Vagina (tissue), 2 donors: Measurements from ENCODE around the gene RYR3. TPM values are rescaled to one million over a fixed set of nuclear protein-coding genes. Genes with fewer than 3 reads are reported as not detected.

ENCODE experiments used
- DNase-seq, 2 donors: peaks; one replicate each; pipeline ENCODE4 v3.0.0-alpha.2; 2017; ENCODE audit errors: extremely low spot score in 2 of 2
- H3K27ac ChIP-seq: fragments of 200-600 bp; sonication (generic); one replicate; pipeline ENCODE4 v1.5.1; 2019
- H3K27me3 ChIP-seq: fragments of 200-600 bp; sonication (generic); one replicate; pipeline ENCODE4 v1.5.1; 2019
- H3K36me3 ChIP-seq, 2 donors: fragments of 200-600 bp; sonication (generic); one replicate each; pipeline ENCODE4 v1.5.1; 2017 to 2019
- H3K4me1 ChIP-seq: fragments of 200-600 bp; sonication (generic); one replicate; pipeline ENCODE4 v1.5.1; 2019
- H3K4me3 ChIP-seq, 2 donors: fragments of 200-600 bp; sonication (generic); 1 replicate in 1 of 2; 2 replicates in 1 of 2; pipeline ENCODE4 v1.5.1; 2016 to 2019
- H3K9me3 ChIP-seq: fragments of 200-600 bp; sonication (generic); one replicate; pipeline ENCODE4 v1.5.1; 2019
- CTCF ChIP-seq, 3 experiments: fragments of 450-650 bp in 2 of 3; fragments of 200-600 bp in 1 of 3; sonication (generic) in 1 of 3; IDR thresholded peaks; one replicate each; pipeline ENCODE4 v1.5.1; 2017 to 2019; ENCODE audit warnings: antibody characterized with exemption in 3 of 3, mild to moderate bottlenecking in 2 of 3, moderate library complexity in 2 of 3
- POLR2A ChIP-seq, 2 donors: fragments of 450-650 bp; IDR thresholded peaks; one replicate each; pipeline ENCODE4 v1.6.1; 2017; ENCODE audit warnings: antibody characterized with exemption in 2 of 2, mild to moderate bottlenecking in 2 of 2, moderate library complexity in 2 of 2
- POLR2AphosphoS5 ChIP-seq, 2 donors: sonication (generic); formaldehyde crosslinking; IDR thresholded peaks; one replicate each; pipeline ENCODE4 v1.9.0; 2017; ENCODE audit warnings: antibody characterized with exemption in 2 of 2, mild to moderate bottlenecking in 2 of 2, low read depth in 1 of 2; ENCODE audit not compliant: insufficient read depth in 1 of 2
- intact Hi-C: fragments of 100-400 bp; cut with DNase I; formaldehyde crosslinking; loops from one replicate; pipeline ENCODE4 v1.15.1; 2023
- total RNA-seq: library from RNA; depleted of rRNA; stranded (reverse); fragments of >200 nt; gene quantifications from one replicate; pipeline ENCODE4 v1.2.3, GENCODE V29; 2016

Gene RYR3
- total RNA-seq, 1 donor from 2014 or later, result 16.5 TPM

GRCh38 chr15:33601461-33601860 lies 290.7 kb downstream of the RYR3 start:
- no peaks in the 10 kb centered on the region for H3K4me1 ChIP-seq
- intact Hi-C loops, result no loop called here
- no peak for TF ChIP-seq POLR2AphosphoS5 (IDR thresholded peaks at IDR 0.05; ENCODE audit: insufficient read depth in 1 of 2, low read depth in 1 of 2)
- TF ChIP-seq POLR2A (IDR thresholded peaks at IDR 0.05), result no peak
- no peak for TF ChIP-seq CTCF (IDR thresholded peaks at IDR 0.05)
- no peaks in the 10 kb centered on the region for H3K27me3 ChIP-seq
- H3K36me3 ChIP-seq, result no peaks in the 10 kb centered on the region
- H3K9me3 ChIP-seq, result no peaks in the 10 kb centered on the region
- no peak overlapping the region for H3K4me3 ChIP-seq
- H3K27ac ChIP-seq, result no peak overlapping the region
- no peak for DNase-seq

DNA sequence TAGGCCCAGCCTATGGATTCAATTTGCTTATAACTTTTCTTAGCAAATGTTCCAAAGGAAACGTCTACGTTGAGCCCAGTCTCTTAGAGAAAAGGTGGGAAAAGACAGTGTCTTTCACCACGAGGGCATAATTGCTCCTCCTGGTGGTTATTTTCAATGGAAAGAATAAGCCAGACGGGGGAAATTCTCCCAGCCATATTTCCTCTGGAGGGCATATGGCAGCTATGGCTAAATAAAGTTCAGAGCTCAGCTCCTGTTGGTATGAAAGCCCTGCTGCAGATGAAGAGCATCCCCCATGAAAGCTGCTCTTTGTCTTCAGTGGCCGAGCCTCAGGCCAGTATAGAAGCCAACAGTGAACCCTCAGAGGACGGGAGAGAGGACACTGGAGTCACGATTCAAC lies 297.9 kb downstream of the RYR3 start:
- H3K27ac ChIP-seq, result no peak overlapping the region
- no peak overlapping the region for H3K4me3 ChIP-seq
- intact Hi-C loops, result no loop called here
- no peaks in the 10 kb centered on the region for H3K27me3 ChIP-seq
- H3K4me1 ChIP-seq, result no peaks in the 10 kb centered on the region
- DNase-seq, result no peak
- no peaks in the 10 kb centered on the region for H3K36me3 ChIP-seq
- TF ChIP-seq POLR2AphosphoS5 (IDR thresholded peaks at IDR 0.05; ENCODE audit: insufficient read depth in 1 of 2, low read depth in 1 of 2) (no peak), CTCF (IDR thresholded peaks at IDR 0.05) (no peak), POLR2A (IDR thresholded peaks at IDR 0.05) (no peak)
- H3K9me3 ChIP-seq, result no peaks in the 10 kb centered on the region

GRCh38 chr15:33612721-33613304 lies 302.0 kb downstream of the RYR3 start:
- Histone ChIP-seq H3K36me3 (no peaks in the 10 kb centered on the region), H3K27ac (no peak overlapping the region), H3K4me3 (no peak overlapping the region), H3K27me3 (no peaks in the 10 kb centered on the region), H3K9me3 (no peaks in the 10 kb centered on the region), H3K4me1 (no peaks in the 10 kb centered on the region)
- DNase-seq, result no peak
- intact Hi-C loops, result no loop called here
- TF ChIP-seq POLR2A (IDR thresholded peaks at IDR 0.05), result no peak
- TF ChIP-seq POLR2AphosphoS5 (IDR thresholded peaks at IDR 0.05; ENCODE audit: insufficient read depth in 1 of 2, low read depth in 1 of 2), result no peak
- TF ChIP-seq CTCF (IDR thresholded peaks at IDR 0.05), result no peak

DNA sequence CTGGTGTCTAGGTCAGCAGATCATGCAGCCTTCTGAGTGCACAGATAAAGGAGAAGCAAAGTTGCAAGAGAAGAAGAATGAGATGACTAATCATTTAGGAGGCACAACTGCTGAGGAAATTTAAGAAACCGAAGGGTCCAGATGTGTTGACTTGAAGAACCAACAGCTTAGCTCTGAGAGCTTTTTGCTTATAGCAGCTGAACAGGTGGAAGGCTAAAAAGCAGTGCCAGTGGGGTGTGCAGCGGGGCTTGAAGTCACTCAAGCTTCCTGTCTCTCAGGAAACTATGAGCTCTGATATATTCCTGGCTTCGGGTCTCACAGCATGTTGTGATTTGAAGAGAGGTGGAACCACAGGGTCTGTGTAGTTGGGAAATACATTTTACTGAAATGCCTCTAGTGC lies 305.7 kb downstream of the RYR3 start:
- H3K9me3 ChIP-seq, result no peaks in the 10 kb centered on the region
- no peaks in the 10 kb centered on the region for H3K4me1 ChIP-seq
- intact Hi-C loops, result no loop called here
- no peaks in the 10 kb centered on the region for H3K27me3 ChIP-seq
- H3K36me3 ChIP-seq, result no peaks in the 10 kb centered on the region
- no peak for TF ChIP-seq POLR2AphosphoS5 (IDR thresholded peaks at IDR 0.05; ENCODE audit: insufficient read depth in 1 of 2, low read depth in 1 of 2)
- no peak for TF ChIP-seq CTCF (IDR thresholded peaks at IDR 0.05)
- TF ChIP-seq POLR2A (IDR thresholded peaks at IDR 0.05), result no peak
- no peak overlapping the region for H3K4me3 ChIP-seq
- no peak for DNase-seq
- no peak overlapping the region for H3K27ac ChIP-seq

- Histone ChIP-seq H3K27ac (no peak overlapping the region), H3K4me1 (no peaks in the 10 kb centered on the region), H3K9me3 (no peaks in the 10 kb centered on the region), H3K27me3 (no peaks in the 10 kb centered on the region), H3K36me3 (no peaks in the 10 kb centered on the region), H3K4me3 (no peak overlapping the region)
- intact Hi-C loops, result no loop called here
- TF ChIP-seq POLR2AphosphoS5 (IDR thresholded peaks at IDR 0.05; ENCODE audit: insufficient read depth in 1 of 2, low read depth in 1 of 2), result no peak
- TF ChIP-seq CTCF (IDR thresholded peaks at IDR 0.05), result no peak
- TF ChIP-seq POLR2A (IDR thresholded peaks at IDR 0.05), result no peak
- no peak for DNase-seq
These were observed 307.6 kb downstream of the RYR3 start for GRCh38 chr15:33618350-33618749.
